HT-29 (cell line): ENCODE measurements around the gene CFAP92. TPM values are rescaled to one million over a fixed set of nuclear protein-coding genes. Genes with fewer than 3 reads are reported as not detected.
"Not testable (repeated sequence)": the region's sequence is repeated elsewhere in the genome, so short reads cannot be mapped to it uniquely, and the experiment has no call there.

Experiments
- DNase-seq: peaks from one replicate; pipeline ENCODE4 v3.0.0-alpha.2; 2015; ENCODE audit warnings: low spot score
- total RNA-seq: library from RNA; depleted of rRNA; stranded (reverse); fragments of >200 nt; shearing (Covaris generic); gene quantifications from 2 replicates; pipeline ENCODE4 v1.2.3, GENCODE V29; 2014

CFAP92 gene
- total RNA-seq, 1 experiment from 2014 or later, result 0.74 TPM

DNA sequence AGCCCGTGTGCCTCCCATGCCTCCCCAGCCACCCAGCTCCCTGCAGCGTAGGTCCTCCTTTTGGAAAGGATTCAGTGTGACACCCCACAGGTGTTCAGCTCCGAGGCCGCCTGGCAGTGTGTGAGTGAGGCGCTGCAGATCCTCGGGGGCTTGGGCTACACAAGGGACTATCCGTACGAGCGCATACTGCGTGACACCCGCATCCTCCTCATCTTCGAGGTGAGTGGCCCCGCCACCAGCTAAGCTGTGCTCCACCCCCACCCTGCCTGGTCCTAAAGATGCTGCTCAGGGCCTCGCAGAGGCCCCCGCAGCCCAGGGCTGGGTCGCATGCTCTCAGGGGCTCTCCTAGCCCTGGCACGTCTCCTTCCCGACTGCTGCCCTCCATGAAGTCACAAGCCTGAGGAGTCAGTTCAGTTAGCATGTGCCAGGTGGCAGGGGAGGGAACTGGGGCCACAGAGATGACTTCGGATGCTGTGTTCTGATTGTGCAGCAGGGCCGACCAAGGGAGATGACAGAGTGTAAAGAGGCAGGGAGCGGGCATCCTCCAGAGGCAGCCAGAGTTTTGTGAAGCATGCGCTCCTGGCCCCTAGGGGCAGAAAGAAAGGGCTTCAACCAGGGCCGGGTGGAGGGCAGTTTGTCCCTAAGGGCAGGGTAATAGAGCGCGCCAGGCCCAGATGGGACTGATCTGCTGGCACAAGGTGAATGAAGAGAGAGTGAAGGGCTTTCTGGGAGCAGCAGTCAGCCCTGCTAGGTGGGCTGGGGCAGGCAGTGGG lies 87.7 kb downstream of the CFAP92 start:
- DNase-seq, result no peak

DNA sequence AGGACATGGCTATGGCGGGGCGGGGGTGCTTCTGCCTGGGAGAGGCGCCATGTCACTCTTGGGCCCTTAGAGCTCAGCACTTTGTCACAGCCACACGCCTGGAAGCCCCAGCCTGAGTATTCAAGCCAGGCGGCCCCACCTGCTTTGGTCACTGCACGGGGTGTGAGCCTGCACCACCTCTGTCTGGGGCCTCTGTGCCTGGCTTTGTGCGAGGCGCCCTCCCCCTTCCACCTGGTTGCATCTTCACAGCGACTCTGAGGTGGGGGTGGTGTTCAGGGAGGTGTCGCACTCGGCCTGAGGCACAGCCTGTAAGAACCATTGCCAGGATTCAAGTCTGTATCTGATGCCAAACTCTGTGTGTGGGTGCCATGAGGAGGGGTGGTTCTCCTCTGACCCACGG lies 90.4 kb downstream of the CFAP92 start:
- DNase-seq, result no peak

DNA sequence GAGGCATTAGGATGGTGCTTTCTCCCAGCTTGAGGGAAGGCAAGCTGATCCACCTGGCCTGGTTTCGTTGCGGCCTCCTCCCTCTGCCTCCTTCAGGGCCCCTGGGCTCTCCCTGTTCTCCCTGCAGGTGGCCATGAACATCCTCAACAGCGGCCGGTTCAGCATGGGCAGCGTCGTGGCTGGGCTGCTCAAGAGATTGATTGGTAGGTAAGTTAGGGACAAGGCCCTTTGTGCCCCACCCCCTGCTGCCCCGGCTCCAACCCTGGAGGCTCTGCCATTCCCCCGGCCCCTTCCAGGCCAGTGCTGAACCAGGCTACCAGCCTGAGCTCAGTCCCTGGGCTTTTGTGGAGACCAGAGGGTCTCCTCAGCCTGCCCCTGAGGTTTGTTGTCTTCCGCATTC lies 91.5 kb downstream of the CFAP92 start:
- DNase-seq, result no peak

DNA sequence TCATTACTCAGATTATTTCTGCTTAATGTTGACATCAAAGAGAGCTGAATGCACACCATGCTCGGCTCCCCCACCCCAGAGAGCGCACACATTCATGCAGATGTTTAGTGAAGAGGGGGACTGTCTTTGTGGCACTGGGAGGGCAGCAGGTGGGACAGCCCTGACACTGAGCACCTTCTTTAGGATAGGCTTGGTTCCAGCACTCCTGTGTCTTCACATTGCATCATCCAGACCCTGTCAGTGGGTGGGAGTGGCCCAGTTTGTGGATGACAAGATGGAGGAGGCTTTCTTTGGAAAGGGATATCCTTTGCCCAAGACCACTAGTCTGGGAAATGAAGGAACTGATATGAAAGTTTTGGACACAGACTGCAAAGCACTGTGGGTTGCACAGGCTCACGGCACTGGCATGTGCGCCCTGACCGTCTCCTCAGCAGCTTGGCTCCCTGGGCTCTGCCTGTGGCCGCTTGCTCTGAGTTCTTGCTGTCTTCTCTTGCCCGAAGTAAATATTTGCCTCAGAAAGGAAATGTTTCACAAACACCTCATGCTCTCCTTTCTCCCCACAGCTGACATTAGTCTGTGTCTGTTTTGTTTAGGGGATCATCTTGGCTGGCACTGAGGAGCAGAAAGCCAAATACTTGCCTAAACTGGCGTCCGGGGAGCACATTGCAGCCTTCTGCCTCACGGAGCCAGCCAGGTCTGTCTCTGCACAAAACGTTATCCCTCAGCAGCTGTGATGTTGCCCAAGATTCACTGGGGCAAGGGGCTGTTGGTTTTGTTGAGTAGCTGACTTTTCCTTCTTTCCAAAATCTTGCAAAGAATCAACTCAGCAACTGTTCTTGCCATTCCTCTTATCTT lies 97.8 kb downstream of the CFAP92 start:
- no peak for DNase-seq

DNA sequence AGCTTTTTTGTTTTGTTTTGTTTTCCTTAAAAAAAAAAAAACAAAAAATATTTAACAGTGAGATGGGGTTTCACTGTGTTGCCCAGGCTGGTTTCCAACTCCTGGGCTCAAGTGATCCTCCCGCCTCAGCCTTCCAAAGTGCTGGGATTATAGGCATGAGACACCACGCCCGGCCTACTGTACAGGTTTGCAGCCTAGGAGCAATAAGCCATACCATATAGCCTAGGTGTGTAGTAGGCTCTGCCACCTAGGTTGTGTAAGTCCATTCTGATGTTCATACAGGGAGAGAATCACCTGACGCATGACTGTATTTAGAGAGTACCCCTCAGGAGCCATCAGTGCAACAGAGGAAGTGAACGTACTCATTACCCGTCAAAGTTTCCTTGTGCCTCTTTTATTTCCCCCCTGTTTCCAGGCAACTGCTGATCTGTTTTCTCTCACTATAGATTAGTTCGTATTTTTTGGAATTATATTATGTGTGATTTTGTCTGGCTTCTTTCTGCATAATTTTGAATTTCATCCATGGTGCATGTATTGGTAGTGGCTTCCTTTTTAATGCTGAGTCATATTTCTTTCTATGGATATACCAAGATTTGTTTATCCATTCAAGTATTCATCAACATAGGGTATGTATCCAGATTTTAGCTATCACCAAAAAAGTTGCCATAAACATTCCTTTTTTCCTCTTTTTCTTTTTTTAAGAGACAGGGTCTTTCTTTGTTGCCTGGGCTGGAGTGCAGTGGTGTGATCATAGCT lies 104.6 kb downstream of the CFAP92 start:
- DNase-seq, result no peak

DNA sequence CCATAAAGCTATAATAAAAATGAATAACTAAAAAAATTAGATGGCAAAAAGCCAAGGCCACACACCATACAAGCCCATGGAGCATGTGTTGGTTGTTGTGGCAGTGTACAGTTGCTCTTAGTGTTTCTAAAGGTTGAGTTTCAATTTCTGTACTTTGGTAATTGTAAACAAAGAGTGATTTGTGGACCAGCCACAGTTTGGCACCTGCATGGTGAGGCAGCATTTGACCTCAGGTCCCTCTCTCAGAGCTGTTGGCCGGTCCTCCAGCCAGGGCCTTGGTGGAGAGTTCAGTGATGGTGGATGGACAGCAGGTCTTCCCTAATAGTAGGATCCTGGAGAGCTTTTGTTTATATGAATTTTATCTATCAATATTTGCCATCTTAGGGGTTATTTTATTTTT lies 108.9 kb downstream of the CFAP92 start:
- no peak for DNase-seq

DNA sequence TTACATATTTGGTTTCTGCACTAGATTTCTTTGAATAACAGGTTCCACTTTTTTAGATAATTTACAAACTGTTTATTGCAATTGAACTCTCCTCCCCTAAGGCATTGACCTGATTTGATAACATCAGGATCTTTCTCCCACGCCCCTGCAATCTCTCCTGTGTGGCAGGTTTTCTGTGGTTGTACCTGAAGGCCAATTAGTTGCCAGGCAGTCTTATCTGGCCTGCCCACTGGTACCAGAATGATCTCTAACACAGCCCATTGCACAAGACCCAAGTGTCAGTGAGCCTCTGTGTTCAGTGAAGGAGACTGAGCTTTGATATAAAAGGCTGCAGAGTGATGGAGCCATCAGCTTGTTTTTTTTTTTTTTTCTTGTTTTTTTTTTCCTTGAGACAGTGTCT lies 111.2 kb downstream of the CFAP92 start:
- no peak for DNase-seq

DNA sequence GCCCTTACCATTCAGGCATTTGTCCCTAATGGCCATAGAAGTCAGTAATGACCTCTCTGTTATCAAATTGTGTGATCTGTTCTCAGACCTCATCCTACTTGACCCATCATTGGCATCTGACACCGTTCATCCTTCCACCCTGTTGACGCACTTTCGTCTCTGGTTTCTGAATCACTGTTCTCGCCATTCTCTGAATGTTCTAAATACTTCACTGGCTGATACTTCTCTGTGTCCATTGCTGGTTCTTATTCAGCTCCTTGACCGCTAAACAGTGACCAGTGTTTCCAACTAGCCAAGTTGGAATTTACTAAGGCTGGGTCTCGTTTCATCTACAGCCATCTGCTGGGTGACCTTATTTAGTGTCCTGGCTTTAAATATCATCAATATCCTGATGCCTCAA lies 112.3 kb downstream of the CFAP92 start:
- no peak for DNase-seq

DNA sequence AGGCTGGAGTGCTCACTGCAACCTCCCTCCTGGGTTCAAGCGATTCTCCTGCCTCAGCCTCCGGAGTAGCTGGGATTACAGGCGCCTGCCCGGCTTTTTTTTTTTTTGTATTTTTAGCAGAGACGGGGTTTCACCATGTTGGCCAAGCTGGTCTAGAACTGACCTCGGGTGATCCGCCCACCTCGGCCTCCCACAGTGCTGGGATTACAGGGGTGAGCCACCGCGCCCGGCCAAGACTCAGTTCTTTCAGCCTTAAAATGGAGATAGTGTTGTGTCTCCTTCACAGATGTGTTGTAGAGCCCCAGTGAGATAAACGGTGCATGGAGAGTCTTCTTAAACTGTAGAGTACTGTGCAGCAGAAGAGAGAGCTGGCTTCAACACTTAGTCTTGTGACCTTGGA lies 113.4 kb downstream of the CFAP92 start:
- DNase-seq, result not testable (repeated sequence)

DNA sequence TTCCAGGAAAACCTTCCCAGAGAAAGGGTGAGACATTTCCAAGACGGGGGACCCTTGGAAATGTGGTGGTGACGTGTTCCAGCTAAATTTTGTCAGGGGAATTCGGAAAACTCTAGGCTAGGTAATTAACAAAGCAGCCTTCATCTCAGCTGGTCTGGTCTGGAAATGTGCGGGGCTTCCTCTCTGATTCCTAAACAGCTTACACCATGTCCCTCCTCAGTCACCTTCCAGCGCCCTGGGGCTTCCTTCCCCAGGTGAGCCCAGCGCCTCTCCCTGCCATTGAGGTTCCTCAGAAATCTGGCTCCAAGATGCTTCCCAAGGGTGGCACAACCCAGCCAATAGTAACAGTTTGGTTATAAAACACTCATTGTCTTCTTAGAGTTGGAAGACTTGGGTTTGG lies 113.9 kb downstream of the CFAP92 start:
- no peak for DNase-seq

DNA sequence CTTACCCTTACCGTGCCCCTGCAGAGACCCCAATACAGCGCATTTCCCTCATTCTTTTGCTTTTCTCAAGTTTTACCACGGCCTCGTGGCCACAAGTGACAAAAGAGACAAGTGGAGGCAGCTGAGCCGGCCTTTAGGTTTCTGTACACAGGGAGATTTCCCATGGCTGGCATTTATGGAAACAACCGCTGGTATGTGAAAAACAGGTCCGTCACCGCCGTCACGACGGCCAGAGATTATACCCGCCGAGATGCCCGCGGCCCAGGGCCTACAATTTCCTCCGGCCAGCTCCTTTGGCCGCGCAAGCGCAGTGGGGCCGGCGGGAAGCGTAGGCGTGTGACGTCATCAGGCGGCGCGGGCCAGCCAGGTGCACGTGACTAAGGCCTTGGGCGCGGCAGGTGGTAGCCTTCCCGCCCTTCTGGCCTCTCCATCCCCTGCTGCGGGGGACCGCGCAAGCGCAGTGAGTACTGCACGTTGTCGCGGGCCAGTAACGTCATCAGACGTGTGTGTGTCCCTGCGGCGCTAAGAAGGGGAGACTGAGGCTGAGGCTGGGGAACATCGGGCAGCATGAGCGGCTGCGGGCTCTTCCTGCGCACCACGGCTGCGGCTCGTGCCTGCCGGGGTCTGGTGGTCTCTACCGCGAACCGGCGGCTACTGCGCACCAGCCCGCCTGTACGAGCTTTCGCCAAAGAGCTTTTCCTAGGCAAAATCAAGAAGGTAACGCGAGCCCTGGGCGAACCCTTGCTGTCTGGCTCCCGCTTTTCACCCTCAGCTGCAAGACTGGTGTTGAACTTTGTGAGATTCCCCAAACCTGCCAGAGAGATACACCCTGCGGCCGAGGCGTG lies 114.5 kb downstream of the CFAP92 start, which contains the start of gene ACAD9:
Gene ACAD9 (plus strand): TSS at position 496 of the 845 bp plus-strand sequence. CDS start 72 bp downstream, at position 568.
- peak; percentile 100 for DNase-seq

DNA sequence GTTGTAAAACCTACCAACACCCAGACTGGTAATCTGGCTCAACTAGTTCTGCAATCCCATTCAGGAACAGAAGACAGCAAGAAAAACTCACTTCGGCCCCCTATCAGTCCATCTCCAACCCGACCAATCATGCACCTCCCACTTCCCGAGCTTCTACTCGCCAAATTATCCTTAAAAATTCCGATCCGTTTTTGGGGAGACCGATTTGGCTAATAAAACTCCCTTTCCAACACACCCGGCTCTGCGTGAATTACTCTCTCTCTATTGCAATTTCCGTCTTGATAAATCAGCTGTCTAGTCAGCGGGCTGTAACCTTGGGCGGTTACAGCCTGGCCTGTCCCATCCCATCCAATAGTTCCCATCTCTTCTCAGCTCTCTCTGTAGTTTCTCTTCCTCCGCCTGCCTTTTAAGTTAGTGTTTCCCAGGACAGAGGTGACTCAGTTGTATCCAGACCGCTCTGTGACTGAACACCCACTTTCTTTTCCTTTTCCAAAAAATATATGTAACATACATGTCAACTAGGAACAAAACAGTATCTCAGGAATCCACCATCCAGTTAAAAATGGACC lies 115.2 kb downstream of the CFAP92 start:
- DNase-seq, result peak; percentile 70

DNA sequence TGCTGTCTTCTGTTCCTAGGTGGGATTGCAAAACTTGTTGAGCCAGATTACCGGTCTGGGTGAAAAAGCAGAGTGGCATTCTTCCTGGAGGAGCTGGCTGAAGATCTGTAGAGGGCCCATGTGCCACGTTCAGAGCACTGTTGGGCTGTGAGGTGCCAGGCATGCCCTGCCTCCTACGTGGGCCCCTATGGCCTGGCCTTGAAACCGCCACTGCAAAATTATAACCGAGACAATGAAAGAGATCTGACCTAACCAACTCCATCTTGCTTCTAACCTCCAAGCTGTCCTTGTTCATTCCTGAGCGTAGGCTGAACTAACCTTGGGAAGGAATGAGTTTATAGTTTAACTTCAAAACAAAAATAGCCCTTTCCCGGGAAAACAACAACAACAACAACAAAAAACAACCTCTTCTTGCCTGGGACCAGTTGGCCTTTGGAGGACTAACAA lies 115.8 kb downstream of the CFAP92 start:
- DNase-seq, result no peak

DNA sequence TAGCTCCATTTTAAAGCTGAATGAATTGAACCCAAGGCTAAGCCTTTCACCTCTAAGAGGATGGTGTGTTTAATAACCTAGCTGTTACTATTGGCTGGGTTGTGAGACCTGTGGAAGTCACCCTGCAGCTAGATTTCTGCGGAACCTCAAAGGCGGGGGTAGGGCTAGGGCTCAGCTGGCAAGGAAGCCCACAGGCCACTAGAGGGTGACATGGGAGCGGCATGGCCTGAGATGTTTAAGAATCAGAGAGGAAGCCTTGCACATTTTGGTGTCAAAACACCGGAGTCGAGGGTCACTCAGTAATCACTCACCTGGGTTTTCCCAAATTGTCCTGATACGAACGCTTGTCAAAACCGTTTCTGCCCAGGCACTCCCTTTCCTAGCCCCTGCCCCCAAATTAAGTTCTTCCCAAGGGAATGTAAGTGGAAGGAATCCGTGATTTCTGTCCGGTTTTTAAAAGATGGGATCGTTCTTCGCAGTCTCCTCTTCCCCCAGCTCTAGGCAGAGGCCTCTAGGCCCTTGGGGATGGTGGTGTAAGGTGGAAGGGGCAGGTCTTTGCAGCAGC lies 118.2 kb downstream of the CFAP92 start:
- peak; percentile 66 for DNase-seq

DNA sequence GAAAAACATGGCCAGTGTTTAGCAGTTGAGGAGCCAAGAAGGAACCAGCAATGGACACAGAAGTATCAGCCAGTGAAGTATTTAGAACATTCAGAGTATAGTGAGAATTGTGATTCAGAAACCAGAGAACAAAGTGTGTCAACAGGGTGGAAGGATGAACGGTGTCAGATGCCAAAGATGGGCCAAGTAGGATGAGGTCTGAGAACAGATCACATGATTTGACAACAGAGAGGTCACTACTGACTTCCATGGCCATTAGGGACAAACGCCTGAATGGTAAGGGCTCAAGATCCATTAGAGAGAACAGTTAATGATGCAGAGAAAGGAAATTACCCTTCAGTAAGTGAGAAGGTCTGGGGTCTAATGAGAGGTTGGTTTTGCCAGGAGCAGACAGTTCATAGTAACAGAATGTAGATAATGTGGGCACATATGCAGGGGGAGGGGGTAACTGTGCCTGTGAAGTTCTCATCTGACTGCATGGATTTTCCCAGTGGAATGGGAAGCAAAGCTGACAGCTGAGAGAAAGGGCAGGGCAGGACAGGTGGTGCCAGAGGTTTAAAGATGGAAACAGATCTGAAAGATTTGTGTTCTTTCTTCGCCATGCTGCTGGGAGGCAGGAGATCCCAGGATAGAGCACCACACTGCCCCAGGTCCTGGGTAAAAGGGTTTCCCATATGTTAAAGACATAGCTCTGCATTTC lies 119.2 kb downstream of the CFAP92 start:
- no peak for DNase-seq

DNA sequence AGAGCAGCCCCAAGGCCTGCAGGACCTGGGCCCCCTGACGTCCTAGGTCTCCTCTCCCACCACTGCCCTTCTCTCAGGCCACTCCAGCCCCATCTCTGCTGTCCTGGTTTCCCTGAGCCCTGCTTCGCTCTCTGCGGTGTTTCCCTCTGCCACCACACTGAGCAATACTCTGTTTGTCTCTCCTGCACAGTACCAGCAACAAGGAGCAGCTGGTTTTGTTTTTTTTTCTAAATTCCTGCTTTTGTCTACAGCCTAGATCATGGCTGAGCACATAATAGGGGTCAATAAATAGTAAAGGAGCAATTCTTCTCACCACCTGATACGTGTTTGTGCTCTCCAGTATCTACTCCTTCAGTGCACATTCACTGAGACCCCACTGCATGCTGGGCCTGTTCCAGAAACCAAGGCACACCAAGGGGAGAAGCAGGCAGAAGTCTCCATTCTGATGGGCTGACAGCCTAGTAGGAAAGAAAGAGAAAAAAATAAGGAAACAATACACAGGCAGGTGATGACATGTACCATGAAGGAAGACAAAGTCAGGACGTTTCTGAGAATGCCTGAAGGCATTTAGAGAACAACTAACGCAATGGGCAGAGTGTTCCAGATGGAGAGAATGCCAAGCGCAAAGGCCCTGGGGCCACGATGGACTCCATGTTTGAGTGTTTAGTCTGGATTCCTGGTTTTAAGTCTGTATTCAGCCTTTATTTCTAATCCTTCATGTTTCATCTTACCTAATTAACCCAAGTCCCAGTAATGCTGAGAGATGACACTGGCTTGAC lies 120.4 kb downstream of the CFAP92 start:
- DNase-seq, result no peak

DNA sequence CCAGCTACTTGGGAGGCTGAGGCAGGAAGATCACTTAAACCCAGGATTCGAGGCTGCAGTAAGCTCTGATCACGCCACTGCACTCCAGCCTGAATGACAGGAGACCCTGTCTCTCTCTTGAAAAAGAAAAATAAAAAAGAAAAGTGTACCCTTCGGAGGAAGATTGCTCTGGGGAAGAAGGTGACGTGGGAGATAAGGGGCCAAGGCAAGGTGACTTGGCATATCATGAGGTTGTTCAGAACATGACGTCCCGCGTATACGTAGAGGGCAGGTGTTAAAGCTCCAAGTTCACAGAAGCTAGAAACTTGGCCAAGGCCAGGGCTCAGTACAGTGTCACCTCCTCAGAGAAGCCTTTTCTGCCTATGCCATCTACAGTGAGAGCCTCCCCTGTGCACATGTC lies 121.1 kb downstream of the CFAP92 start:
- no peak for DNase-seq

DNA sequence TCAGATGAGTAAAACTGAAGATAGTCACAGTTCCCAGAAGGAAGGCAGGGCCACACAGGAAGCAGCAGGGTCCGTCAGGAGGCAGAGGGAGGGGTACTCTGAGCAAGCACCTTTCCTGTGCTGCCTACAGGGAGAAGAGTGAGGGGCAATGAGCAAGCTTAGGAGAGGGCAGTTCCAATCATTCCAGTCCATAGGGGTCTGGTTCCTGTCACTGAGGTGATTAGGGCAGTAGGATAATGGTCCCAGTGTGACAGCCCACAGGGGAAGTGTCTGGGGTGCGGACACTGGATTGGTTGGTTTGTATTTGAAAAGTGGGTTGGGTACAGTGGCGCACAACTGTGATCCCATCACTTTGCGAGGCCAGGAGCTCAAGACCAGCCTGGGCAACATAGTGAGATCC lies 121.6 kb downstream of the CFAP92 start:
- no peak for DNase-seq

DNA sequence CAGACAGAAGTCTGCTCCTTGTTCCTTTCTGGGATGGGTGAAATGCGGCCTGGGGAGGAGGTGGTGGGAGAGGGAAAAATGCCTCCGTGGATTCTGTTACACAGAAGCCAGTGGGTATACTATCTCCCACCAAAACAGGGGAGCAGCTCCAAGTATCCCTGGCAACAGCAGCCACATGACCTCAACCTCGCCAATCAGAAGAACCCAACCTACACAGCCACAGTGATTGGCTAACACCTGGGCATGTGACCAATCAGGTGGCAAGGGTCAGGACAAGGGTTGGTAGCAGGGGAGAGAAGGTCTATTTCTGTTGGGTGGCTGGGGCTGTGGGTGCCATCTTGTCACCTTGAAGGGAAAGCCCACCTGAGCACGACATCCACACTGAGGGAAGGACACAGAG lies 123.5 kb downstream of the CFAP92 start:
- DNase-seq, result no peak
